GM23248 (cell line): ENCODE data around the gene ZNF107.

Experiments
- EZH2 ChIP-seq: fragments of 200-600 bp; sonication (generic); IDR thresholded peaks from 2 replicates; pipeline ENCODE4 v1.6.1; 2018; ENCODE audit warnings: antibody characterized with exemption, mild to moderate bottlenecking; ENCODE audit not compliant: insufficient read depth, poor library complexity, severe bottlenecking
- EZH2phosphoT487 ChIP-seq: fragments of 200-600 bp; sonication (generic); IDR thresholded peaks from 2 replicates; pipeline ENCODE4 v1.6.1; 2018; ENCODE audit warnings: antibody characterized with exemption, moderate library complexity, mild to moderate bottlenecking, low read depth; ENCODE audit not compliant: insufficient read depth

- TF ChIP-seq EZH2phosphoT487 = no peak
- no peak for TF ChIP-seq EZH2
Measured at GRCh38 chr7:64626557-64626956, 39.4 kb upstream of the ZNF107 start.
